Stimulated activated CD8-positive, alpha-beta memory T cell treated with anti-CD3 and anti-CD28 coated beads, Interleukin-12 subunit alpha, Interleukin-12 subunit beta, amount 100 ng/mL, for 4 hours (primary cell): ENCODE measurements around the gene ATP1A1.

Experiments used
- DNase-seq: peaks from one replicate; pipeline ENCODE4 v3.0.0-alpha.2; 2020; ENCODE audit warnings: low read depth

Gene ATP1A1

GRCh38 chr1:116345011-116345410, 28.0 kb upstream of the ATP1A1 start:
- no peak for DNase-seq

GRCh38 chr1:116345843-116346242, 27.2 kb upstream of the ATP1A1 start:
- no peak for DNase-seq

- DNase-seq = no peak
Measured at GRCh38 chr1:116346943-116347673, 25.9 kb upstream of the ATP1A1 start.

GRCh38 chr1:116347696-116348095, 25.3 kb upstream of the ATP1A1 start:
- no peak for DNase-seq

GRCh38 chr1:116350097-116350645, 22.9 kb upstream of the ATP1A1 start:
- no peak for DNase-seq

GRCh38 chr1:116351914-116352313, 21.1 kb upstream of the ATP1A1 start:
- no peak for DNase-seq

- DNase-seq = no peak
Measured at GRCh38 chr1:116352349-116352813, 20.7 kb upstream of the ATP1A1 start.

GRCh38 chr1:116353155-116353554, 19.9 kb upstream of the ATP1A1 start:
- no peak for DNase-seq

GRCh38 chr1:116356067-116356466, 17.0 kb upstream of the ATP1A1 start:
- no peak for DNase-seq

GRCh38 chr1:116356673-116357072, 16.4 kb upstream of the ATP1A1 start:
- DNase-seq = no peak

- DNase-seq = no peak
Measured at GRCh38 chr1:116357487-116357886, 15.6 kb upstream of the ATP1A1 start.

- DNase-seq = no peak
Measured at GRCh38 chr1:116359060-116359830, 13.8 kb upstream of the ATP1A1 start.

GRCh38 chr1:116359871-116360270, 13.2 kb upstream of the ATP1A1 start:
- no peak for DNase-seq

GRCh38 chr1:116360429-116361173, 12.4 kb upstream of the ATP1A1 start:
- no peak for DNase-seq

- no peak for DNase-seq
Measured at GRCh38 chr1:116361648-116362047, 11.4 kb upstream of the ATP1A1 start.

- DNase-seq = no peak
Measured at GRCh38 chr1:116362050-116362449, 11.0 kb upstream of the ATP1A1 start.

- no peak for DNase-seq
Measured at GRCh38 chr1:116365353-116365780, 7.7 kb upstream of the ATP1A1 start.

GRCh38 chr1:116365857-116366256, 7.2 kb upstream of the ATP1A1 start:
- DNase-seq = no peak

GRCh38 chr1:116367256-116367945, 5.6 kb upstream of the ATP1A1 start:
- DNase-seq = no peak

- no peak for DNase-seq
Measured at GRCh38 chr1:116368241-116368640, 4.8 kb upstream of the ATP1A1 start.

GRCh38 chr1:116370181-116370580, 2.9 kb upstream of the ATP1A1 start:
- no peak for DNase-seq

GRCh38 chr1:116371752-116372151, 1.3 kb upstream of the ATP1A1 start:
- DNase-seq = no peak
